Stomach (tissue), 4 donors: ENCODE data around the gene GLG1.

Experiments
- POLR2A ChIP-seq, 4 donors: fragments of 450-650 bp; IDR thresholded peaks; one replicate each; pipeline ENCODE4 v1.6.1; 2016; ENCODE audit warnings: antibody characterized with exemption in 4 of 4, control low read depth in 2 of 4, mild to moderate bottlenecking in 1 of 4, moderate library complexity in 1 of 4
- POLR2AphosphoS5 ChIP-seq, 3 donors: sonication (generic); formaldehyde crosslinking; IDR thresholded peaks; one replicate each; pipeline ENCODE4 v1.6.1; 2016; ENCODE audit warnings: antibody characterized with exemption in 3 of 3
- TF ChIP-seq, protein P1 (sequence below), 7 experiments: fragments of 450-650 bp in 4 of 7; fragments of 200-600 bp in 3 of 7; sonication (generic) in 3 of 7; IDR thresholded peaks; one replicate each; pipeline ENCODE4 v1.5.1; 2016 to 2019; ENCODE audit warnings: antibody characterized with exemption in 7 of 7, control low read depth in 2 of 7, mild to moderate bottlenecking in 1 of 7

DNA sequence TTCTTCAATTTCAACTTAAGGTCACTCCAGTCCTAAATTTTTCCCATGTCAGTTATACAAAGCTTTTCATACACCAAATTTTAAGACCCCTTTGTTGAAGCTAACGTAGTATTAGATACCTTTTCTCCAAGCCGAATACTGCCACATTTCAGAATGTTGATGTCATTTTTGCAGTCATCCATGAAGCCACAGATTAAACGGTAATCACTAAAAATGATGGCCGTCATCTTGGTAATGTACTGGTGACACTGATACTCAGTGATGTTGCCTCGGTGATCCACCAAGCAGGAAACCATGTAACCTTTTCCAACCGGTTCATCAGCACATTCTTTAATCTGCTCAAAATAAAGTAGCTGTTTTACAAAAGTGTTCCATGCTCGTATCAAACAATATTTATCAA is 103.5 kb downstream of the GLG1 start:
- TF ChIP-seq, protein P1, sequence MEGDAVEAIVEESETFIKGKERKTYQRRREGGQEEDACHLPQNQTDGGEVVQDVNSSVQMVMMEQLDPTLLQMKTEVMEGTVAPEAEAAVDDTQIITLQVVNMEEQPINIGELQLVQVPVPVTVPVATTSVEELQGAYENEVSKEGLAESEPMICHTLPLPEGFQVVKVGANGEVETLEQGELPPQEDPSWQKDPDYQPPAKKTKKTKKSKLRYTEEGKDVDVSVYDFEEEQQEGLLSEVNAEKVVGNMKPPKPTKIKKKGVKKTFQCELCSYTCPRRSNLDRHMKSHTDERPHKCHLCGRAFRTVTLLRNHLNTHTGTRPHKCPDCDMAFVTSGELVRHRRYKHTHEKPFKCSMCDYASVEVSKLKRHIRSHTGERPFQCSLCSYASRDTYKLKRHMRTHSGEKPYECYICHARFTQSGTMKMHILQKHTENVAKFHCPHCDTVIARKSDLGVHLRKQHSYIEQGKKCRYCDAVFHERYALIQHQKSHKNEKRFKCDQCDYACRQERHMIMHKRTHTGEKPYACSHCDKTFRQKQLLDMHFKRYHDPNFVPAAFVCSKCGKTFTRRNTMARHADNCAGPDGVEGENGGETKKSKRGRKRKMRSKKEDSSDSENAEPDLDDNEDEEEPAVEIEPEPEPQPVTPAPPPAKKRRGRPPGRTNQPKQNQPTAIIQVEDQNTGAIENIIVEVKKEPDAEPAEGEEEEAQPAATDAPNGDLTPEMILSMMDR (IDR thresholded peaks at IDR 0.05): no peak
- TF ChIP-seq POLR2A (IDR thresholded peaks at IDR 0.05) (no peak), POLR2AphosphoS5 (IDR thresholded peaks at IDR 0.05) (no peak)
